ENCODE results near the gene DGKB.

DNA sequence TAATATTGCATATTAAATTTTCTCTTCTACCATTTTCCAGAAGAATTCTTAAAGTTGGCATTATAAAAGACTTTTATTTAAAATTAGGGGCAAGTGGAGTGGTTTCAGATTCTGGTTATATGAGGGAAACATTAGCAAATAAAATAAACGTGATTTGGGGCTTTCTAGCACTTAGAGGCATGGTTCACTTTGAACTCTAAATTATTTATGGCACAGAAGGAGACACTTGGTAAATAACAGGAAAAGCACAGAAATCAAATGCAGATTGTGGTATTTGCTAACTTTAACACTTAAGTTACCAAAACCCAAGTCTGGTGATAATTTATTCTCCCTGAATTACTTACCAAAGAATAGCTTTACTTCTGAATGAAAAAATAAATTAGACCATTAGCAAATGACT is 778.6 kb downstream of the DGKB start:
- TF ChIP-seq GATA2 (IDR thresholded peaks at IDR 0.05; ENCODE audit: low read depth, low read length) (no peak), GATA3 (IDR thresholded peaks at IDR 0.05; ENCODE audit: low read depth, low read length) (no peak)
